IMR-90 (cell line): ENCODE data around the gene MTOR. TPM values are rescaled to one million over a fixed set of nuclear protein-coding genes. Genes with fewer than 3 reads are reported as not detected.

Source experiments
- ATAC-seq: fragments of 200-7000 bp; cut with Tn5 transposase; 2 replicates; pipeline ENCODE4 v1.9.1; 2020; ENCODE audit warnings: low read depth, mild to moderate bottlenecking, moderate library complexity
- BruUV-seq: library from RNA; stranded (reverse); fragments of 400-500 nt; replicated peaks from 2 replicates; lab custom pipeline; 2021; lab: Mats Ljungman, UMichigan
- CTCF ChIA-PET: fragments of 300-600 bp; formaldehyde crosslinking; extraction: SDS; loops from one replicate; lab custom pipeline; 2021; ENCODE audit warnings: antibody characterized with exemption; lab: Yijun Ruan, JAX
- POLR2A ChIA-PET: fragments of 300-600 bp; sonication (Branson Sonifier 250); formaldehyde crosslinking; loops from one replicate; lab custom pipeline; 2022; ENCODE audit warnings: antibody characterized with exemption; ENCODE audit not compliant: unreplicated experiment; lab: Charles Lee
- DNase-seq: peaks from one replicate; pipeline ENCODE4 v3.0.0; 2013
- H2AFZ ChIP-seq: replicated peaks from 2 replicates; pipeline ENCODE3; 2013; ENCODE audit warnings: low read length, mild to moderate bottlenecking; ENCODE audit not compliant: poor library complexity
- H2AK5ac ChIP-seq: 2 replicates; pipeline ENCODE4 v1.6.1; 2013; ENCODE audit warnings: low read depth, low read length, inconsistent platforms
- H2AK9ac ChIP-seq: replicated peaks from 2 replicates; pipeline ENCODE3; 2013; ENCODE audit warnings: mild to moderate bottlenecking, low read depth, low read length, moderate library complexity; ENCODE audit not compliant: poor library complexity
- H2BK120ac ChIP-seq: 2 replicates; pipeline ENCODE4 v1.6.1; 2013; ENCODE audit warnings: low read depth, low read length, inconsistent platforms
- H2BK15ac ChIP-seq: 3 replicates; pipeline ENCODE4 v1.6.1; 2013; ENCODE audit warnings: low read depth, low read length, inconsistent platforms
- H2BK20ac ChIP-seq: 2 replicates; pipeline ENCODE4 v1.6.1; 2013; ENCODE audit warnings: low read depth, mild to moderate bottlenecking, inconsistent platforms, low read length, moderate library complexity
- H2BK5ac ChIP-seq: 2 replicates; pipeline ENCODE4 v1.6.1; 2013; ENCODE audit warnings: mild to moderate bottlenecking, low read depth, low read length, inconsistent platforms; ENCODE audit not compliant: poor library complexity, severe bottlenecking
- H3K14ac ChIP-seq: replicated peaks from 2 replicates; pipeline ENCODE4 v1.6.1; 2013; ENCODE audit warnings: low read depth, low read length, inconsistent platforms
- H3K18ac ChIP-seq: 2 replicates; pipeline ENCODE4 v1.6.1; 2013; ENCODE audit warnings: low read depth, low read length, control low read depth
- H3K23ac ChIP-seq: 2 replicates; pipeline ENCODE4 v1.6.1; 2013; ENCODE audit warnings: low read depth, low read length, inconsistent platforms
- H3K27ac ChIP-seq: 2 replicates; pipeline ENCODE4 v1.5.1; 2013; ENCODE audit warnings: mild to moderate bottlenecking, control low read depth, low read length; ENCODE audit not compliant: insufficient read depth
- H3K27me3 ChIP-seq: 2 replicates; pipeline ENCODE4 v1.6.1; 2013; ENCODE audit warnings: low read length; ENCODE audit not compliant: control insufficient read depth, insufficient read depth
- H3K36me3 ChIP-seq: 2 replicates; pipeline ENCODE4 v1.6.1; 2013; ENCODE audit warnings: low read length, mixed read lengths; ENCODE audit not compliant: control insufficient read depth, insufficient read depth
- H3K4ac ChIP-seq: 2 replicates; pipeline ENCODE4 v1.6.1; 2013; ENCODE audit warnings: low read depth, low read length, inconsistent platforms
- H3K4me1 ChIP-seq: 2 replicates; pipeline ENCODE4 v1.6.1; 2013; ENCODE audit warnings: low read length, mixed read lengths; ENCODE audit not compliant: control insufficient read depth, insufficient read depth
- H3K4me2 ChIP-seq: 2 replicates; pipeline ENCODE4 v1.6.1; 2013; ENCODE audit warnings: low read depth, mild to moderate bottlenecking, control low read depth, low read length, moderate library complexity
- H3K4me3 ChIP-seq: 2 replicates; pipeline ENCODE4 v1.5.1; 2013; ENCODE audit warnings: low read depth, mild to moderate bottlenecking, control low read depth, low read length, moderate library complexity; ENCODE audit not compliant: insufficient read depth
- H3K56ac ChIP-seq: 2 replicates; pipeline ENCODE4 v1.6.1; 2013; ENCODE audit warnings: low read length, inconsistent platforms; ENCODE audit not compliant: insufficient read depth; ENCODE audit errors: extremely low read depth
- H3K79me1 ChIP-seq, 2 experiments: 2 replicates each; pipeline ENCODE4 v1.6.1; 2013; ENCODE audit warnings: low read length in 2 of 2, inconsistent platforms in 1 of 2, low read depth in 1 of 2
- H3K9ac ChIP-seq: 2 replicates; pipeline ENCODE4 v1.6.1; 2013; ENCODE audit warnings: low read depth, low read length, control low read depth
- H3K9me1 ChIP-seq: 2 replicates; pipeline ENCODE4 v1.6.1; 2013; ENCODE audit warnings: low read length, inconsistent platforms; ENCODE audit not compliant: insufficient read depth
- H3K9me3 ChIP-seq: 2 replicates; pipeline ENCODE4 v1.6.1; 2013; ENCODE audit warnings: low read length; ENCODE audit not compliant: control insufficient read depth, insufficient read depth
- H4K20me1 ChIP-seq: 2 replicates; pipeline ENCODE4 v1.6.1; 2013; ENCODE audit warnings: low read length, inconsistent platforms; ENCODE audit not compliant: insufficient read depth
- H4K5ac ChIP-seq: 2 replicates; pipeline ENCODE4 v1.6.1; 2013; ENCODE audit warnings: mild to moderate bottlenecking, low read depth, low read length, control low read depth
- H4K8ac ChIP-seq, 2 experiments: 2 replicates each; pipeline ENCODE4 v1.6.1; 2013; ENCODE audit warnings: low read depth in 2 of 2, low read length in 2 of 2, control low read depth in 1 of 2, inconsistent platforms in 1 of 2
- H4K91ac ChIP-seq: 2 replicates; pipeline ENCODE4 v1.6.1; 2013; ENCODE audit warnings: low read depth, low read length, inconsistent platforms; ENCODE audit not compliant: insufficient read depth
- BHLHE40 ChIP-seq: fragments of 150-350 bp; IDR thresholded peaks from 2 replicates; pipeline ENCODE4 v1.6.1; 2016; ENCODE audit warnings: mild to moderate bottlenecking, low read depth, low read length
- CEBPB ChIP-seq: IDR thresholded peaks from 2 replicates; pipeline ENCODE4 v1.6.1; 2012; ENCODE audit warnings: low read depth, low read length, improper control_type of control experiment
- CHD1 ChIP-seq: IDR thresholded peaks from 2 replicates; pipeline ENCODE4 v1.6.1; 2012; ENCODE audit warnings: low read depth, low read length, improper control_type of control experiment
- CTCF ChIP-seq: conservative IDR thresholded peaks from 2 replicates; pipeline ENCODE4 v1.5.1; 2012; ENCODE audit warnings: mild to moderate bottlenecking, low read depth, low read length, improper control_type of control experiment
- FOS ChIP-seq: fragments of 150-350 bp; IDR thresholded peaks from 2 replicates; pipeline ENCODE4 v1.6.1; 2016; ENCODE audit warnings: low read depth, low read length
- MAFK ChIP-seq: IDR thresholded peaks from 2 replicates; pipeline ENCODE4 v1.6.1; 2012; ENCODE audit warnings: low read depth, low read length, improper control_type of control experiment
- MAZ ChIP-seq: IDR thresholded peaks from 2 replicates; pipeline ENCODE4 v1.6.1; 2012; ENCODE audit warnings: low read depth, mild to moderate bottlenecking, low read length, improper control_type of control experiment, moderate library complexity, borderline replicate concordance
- MXI1 ChIP-seq: IDR thresholded peaks from 2 replicates; pipeline ENCODE4 v1.6.1; 2012; ENCODE audit warnings: low read depth, mild to moderate bottlenecking, low read length, moderate library complexity, borderline replicate concordance
- NFE2L2 ChIP-seq: fragments of 150-350 bp; IDR thresholded peaks from 2 replicates; pipeline ENCODE4 v1.6.1; 2016; ENCODE audit warnings: low read depth, mild to moderate bottlenecking, low read length
- POLR2A ChIP-seq: IDR thresholded peaks from 2 replicates; pipeline ENCODE4 v1.6.1; 2012; ENCODE audit warnings: mild to moderate bottlenecking, low read depth, low read length
- RAD21 ChIP-seq: IDR thresholded peaks from 2 replicates; pipeline ENCODE4 v1.6.1; 2012; ENCODE audit warnings: low read length, improper control_type of control experiment
- RCOR1 ChIP-seq: IDR thresholded peaks from 2 replicates; pipeline ENCODE4 v1.6.1; 2012; ENCODE audit warnings: mild to moderate bottlenecking, low read length, improper control_type of control experiment; ENCODE audit not compliant: insufficient replicate concordance
- RFX5 ChIP-seq: IDR thresholded peaks from 2 replicates; pipeline ENCODE4 v1.8.0; 2012; ENCODE audit warnings: low read depth, mild to moderate bottlenecking, low read length, moderate library complexity
- SMC3 ChIP-seq: fragments of 150-350 bp; IDR thresholded peaks from 2 replicates; pipeline ENCODE4 v1.6.1; 2016; ENCODE audit warnings: low read depth, mild to moderate bottlenecking, antibody characterized with exemption, low read length, moderate library complexity
- USF2 ChIP-seq: fragments of 150-350 bp; IDR thresholded peaks from 2 replicates; pipeline ENCODE4 v1.6.1; 2017; ENCODE audit warnings: mild to moderate bottlenecking, antibody characterized with exemption, low read length, low read depth
- WGBS, 2 experiments: methylation state at CpG; one replicate each; pipeline versions ENCODE4 v1.1.5 to v1.1.7; 2013; ENCODE audit warnings: missing lambda C conversion rate in 2 of 2; ENCODE audit not compliant: insufficient read length in 1 of 2; ENCODE audit errors: extremely low coverage in 2 of 2; 5-methylcytosine and 5-hydroxymethylcytosine counted together
- dilution Hi-C: fragments of 300-500 bp; cut with HindIII; formaldehyde crosslinking; loops from one replicate; pipeline ENCODE4 v1.14.3; 2018; ENCODE audit warnings: low sequenced_read_pairs; ENCODE audit not compliant: unreplicated experiment
- in situ Hi-C: fragments of 300-500 bp; cut with MboI; formaldehyde crosslinking; loops from 3 replicates; pipeline ENCODE4 v1.14.3; 2019; ENCODE audit warnings: low sequenced_read_pairs, inconsistent platforms, mixed read lengths
- intact Hi-C: fragments of 100-400 bp; cut with micrococcal nuclease; formaldehyde crosslinking; loops from 2 replicates; pipeline ENCODE4 v1.10.0; 2022
- polyA plus RNA-seq, 3 experiments: library from polyadenylated mRNA; depleted of rRNA; stranded (reverse); fragments of >200 nt; gene quantifications; 2 replicates each; pipeline ENCODE4 v1.2.3, GENCODE V29; 2012; ENCODE audit warnings: low replicate concordance in 1 of 3
- total RNA-seq: library from RNA; depleted of rRNA; stranded (reverse); fragments of >200 nt; gene quantifications from 2 replicates; pipeline ENCODE4 v1.2.3, GENCODE V29; 2012
- TF ChIP-seq, protein P1 (sequence below): fragments of 150-350 bp; IDR thresholded peaks from 2 replicates; pipeline ENCODE4 v1.6.1; 2016; ENCODE audit warnings: low read depth, mild to moderate bottlenecking, low read length, moderate library complexity, borderline replicate concordance

MTOR gene
- total and polyA plus RNA-seq, 2 of the 4 experiments (the other 2 are of a cell fraction): 19.2 to 36.7 TPM

GRCh38 chr1:11062965-11063401 lies 199.4 kb downstream of the MTOR start:
- peaks cover 6% of the 10 kb centered on the region; the same call in 1 of the 2 replicates for H3K9me1 ChIP-seq
- no peak overlapping the region for H3K27ac ChIP-seq
- H3K4me1 ChIP-seq: peaks cover 8% of the 10 kb centered on the region
- DNase-seq (no peak), ATAC-seq (no peak)
- no peak overlapping the region for H3K4me3 ChIP-seq
- H3K9me3 ChIP-seq: no peaks in the 10 kb centered on the region
- 100% methylated on average over 1 of the region's 3 CpGs; no CpG with 5 or more reads in 1 of the 2 experiments for WGBS, 2 experiments
- TF ChIP-seq, protein P1, sequence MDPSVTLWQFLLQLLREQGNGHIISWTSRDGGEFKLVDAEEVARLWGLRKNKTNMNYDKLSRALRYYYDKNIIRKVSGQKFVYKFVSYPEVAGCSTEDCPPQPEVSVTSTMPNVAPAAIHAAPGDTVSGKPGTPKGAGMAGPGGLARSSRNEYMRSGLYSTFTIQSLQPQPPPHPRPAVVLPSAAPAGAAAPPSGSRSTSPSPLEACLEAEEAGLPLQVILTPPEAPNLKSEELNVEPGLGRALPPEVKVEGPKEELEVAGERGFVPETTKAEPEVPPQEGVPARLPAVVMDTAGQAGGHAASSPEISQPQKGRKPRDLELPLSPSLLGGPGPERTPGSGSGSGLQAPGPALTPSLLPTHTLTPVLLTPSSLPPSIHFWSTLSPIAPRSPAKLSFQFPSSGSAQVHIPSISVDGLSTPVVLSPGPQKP: no peak
- TF ChIP-seq MAZ: no peak
- TF ChIP-seq USF2: no peak
- no peak for TF ChIP-seq MXI1
- no peak for TF ChIP-seq NFE2L2
- TF ChIP-seq POLR2A: no peak
- no peak for TF ChIP-seq RFX5
- no peak for TF ChIP-seq CTCF
- no peak for TF ChIP-seq MAFK
- no peak for TF ChIP-seq BHLHE40
- TF ChIP-seq FOS: no peak
- no peak for TF ChIP-seq RCOR1
- no peak for TF ChIP-seq CHD1
- no peak for TF ChIP-seq CEBPB
- TF ChIP-seq SMC3: no peak
- TF ChIP-seq RAD21: no peak
- H3K56ac ChIP-seq: no peak overlapping the region
- in situ Hi-C loops: no loop called here
- no peak overlapping the region for H3K18ac ChIP-seq
- H3K79me1 ChIP-seq: peaks cover 28 to 36% of the 10 kb centered on the region in 2 experiments
- H2AFZ ChIP-seq: no peak overlapping the region
- H4K20me1 ChIP-seq: no peaks in the 10 kb centered on the region
- BruUV-seq: no TSS peak
- H3K9ac ChIP-seq: no peak overlapping the region
- no peak overlapping the region for H2BK120ac ChIP-seq
- H4K8ac ChIP-seq: no peak overlapping the region
- H2AK9ac ChIP-seq: no peak overlapping the region
- no peaks in the 10 kb centered on the region for H3K27me3 ChIP-seq
- POLR2A ChIA-PET: no interaction called here
- no peak overlapping the region for H3K4ac ChIP-seq
- peaks cover 32% of the 10 kb centered on the region for H3K36me3 ChIP-seq
- H3K4me2 ChIP-seq: no peak overlapping the region
- H2BK15ac ChIP-seq: no peak overlapping the region
- dilution Hi-C loops: no loop called here
- H3K23ac ChIP-seq: no peak overlapping the region
- intact Hi-C loops: no loop called here
- H3K14ac ChIP-seq: no peak overlapping the region
- H2AK5ac ChIP-seq: no peak overlapping the region
- H2BK20ac ChIP-seq: no peak overlapping the region
- no peak overlapping the region for H2BK5ac ChIP-seq
- no peak overlapping the region for H4K5ac ChIP-seq
- CTCF ChIA-PET: no interaction called here
- H4K91ac ChIP-seq: no peak overlapping the region
